Gastroesophageal sphincter (tissue), 4 donors: Measurements from ENCODE around the gene PARM1. TPM values are rescaled to one million over a fixed set of nuclear protein-coding genes. Genes with fewer than 3 reads are reported as not detected.

Experiments used
- ATAC-seq: fragments of 150-250 bp; one replicate; pipeline ENCODE4 v1.9.1; 2016; ENCODE audit warnings: mild to moderate bottlenecking, moderate library complexity
- H3K27ac ChIP-seq, 4 donors: fragments of 200-600 bp; sonication (generic) in 3 of 4; 1 replicate in 3 of 4; 2 replicates in 1 of 4; pipeline ENCODE4 v1.5.1; 2016 to 2019
- H3K27me3 ChIP-seq: fragments of 200-600 bp; sonication (generic); one replicate; pipeline ENCODE4 v1.5.1; 2019
- H3K36me3 ChIP-seq, 2 donors: fragments of 200-600 bp; sonication (generic); one replicate each; pipeline ENCODE4 v1.5.1; 2019; ENCODE audit warnings: control low read depth in 1 of 2
- H3K4me1 ChIP-seq, 3 donors: fragments of 200-600 bp; sonication (generic); 1 replicate in 2 of 3; 2 replicates in 1 of 3; pipeline ENCODE4 v1.5.1; 2016 to 2019; ENCODE audit warnings: control low read depth in 2 of 3
- H3K4me3 ChIP-seq, 2 donors: fragments of 200-600 bp; sonication (generic); one replicate each; pipeline ENCODE4 v1.5.1; 2019; ENCODE audit warnings: mild to moderate bottlenecking in 1 of 2, moderate library complexity in 1 of 2
- H3K9me3 ChIP-seq, 3 donors: fragments of 200-600 bp; sonication (generic); one replicate each; pipeline ENCODE4 v1.5.1; 2017 to 2019; ENCODE audit warnings: control low read depth in 2 of 3
- CTCF ChIP-seq, 4 experiments: fragments of 200-600 bp in 2 of 4; fragments of 450-650 bp in 2 of 4; sonication (generic) in 1 of 4; IDR thresholded peaks; one replicate each; pipeline ENCODE4 v1.5.1; 2017 to 2019; ENCODE audit warnings: antibody characterized with exemption in 4 of 4, mild to moderate bottlenecking in 2 of 4, moderate library complexity in 2 of 4
- EP300 ChIP-seq: sonication (generic); formaldehyde crosslinking; IDR thresholded peaks from one replicate; pipeline ENCODE4 v1.6.1; 2017; ENCODE audit warnings: antibody characterized with exemption, mild to moderate bottlenecking
- POLR2A ChIP-seq, 2 donors: fragments of 450-650 bp; IDR thresholded peaks; one replicate each; pipeline ENCODE4 v1.6.1; 2017; ENCODE audit warnings: antibody characterized with exemption in 2 of 2, mild to moderate bottlenecking in 2 of 2, moderate library complexity in 1 of 2
- POLR2AphosphoS5 ChIP-seq: sonication (generic); formaldehyde crosslinking; IDR thresholded peaks from one replicate; pipeline ENCODE4 v1.6.1; 2017; ENCODE audit warnings: antibody characterized with exemption
- WGBS, 2 donors: methylation state at CpG; one replicate each; pipeline ENCODE4 v1.1.5; 2018; ENCODE audit warnings: low coverage in 1 of 2; 5-methylcytosine and 5-hydroxymethylcytosine counted together
- total RNA-seq, 4 donors: library from RNA; depleted of rRNA; stranded (reverse); fragments of >200 nt; gene quantifications; one replicate each; pipeline ENCODE4 v1.1.0, GENCODE V29; 2016

PARM1 gene
- total RNA-seq, 4 donors from 2014 or later = 17.7 to 24.1 (median 21.4) TPM

DNA sequence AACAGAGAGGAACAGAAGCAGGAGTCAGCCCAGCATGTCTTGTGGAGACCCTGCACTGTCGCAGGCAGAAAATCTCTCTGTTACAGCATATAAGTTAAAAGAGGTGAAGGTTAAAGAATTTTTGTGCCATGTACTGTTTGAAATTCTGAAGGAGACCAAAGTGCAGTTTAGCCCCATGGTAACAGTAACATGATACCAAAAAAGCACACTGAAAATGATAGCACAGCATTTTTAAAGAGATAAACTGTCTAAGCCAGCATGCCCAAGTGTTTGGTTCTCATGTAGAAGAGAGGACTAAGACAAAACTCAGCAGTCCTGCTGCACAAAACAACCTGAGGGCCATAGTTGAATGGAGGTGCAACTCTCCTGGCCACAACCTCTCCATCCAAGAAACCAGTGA is 41.9 kb upstream of the PARM1 start:
- no peaks in the 10 kb centered on the region for H3K27me3 ChIP-seq
- no peaks in the 10 kb centered on the region for H3K9me3 ChIP-seq
- no peak for ATAC-seq
- no peak overlapping the region for H3K27ac ChIP-seq
- H3K4me3 ChIP-seq = no peak overlapping the region
- WGBS, 2 donors = 100% methylated on average over 1 of the region's 1 CpG; no CpG with 5 or more reads in 1 of the 2 donors
- no peak for TF ChIP-seq EP300
- TF ChIP-seq CTCF (IDR thresholded peaks at IDR 0.05) = no peak
- TF ChIP-seq POLR2A (IDR thresholded peaks at IDR 0.05) = no peak
- TF ChIP-seq POLR2AphosphoS5 = no peak
- peaks cover 0 to 12% (median 0%) of the 10 kb centered on the region in 3 donors for H3K4me1 ChIP-seq
- H3K36me3 ChIP-seq = no peaks in the 10 kb centered on the region

DNA sequence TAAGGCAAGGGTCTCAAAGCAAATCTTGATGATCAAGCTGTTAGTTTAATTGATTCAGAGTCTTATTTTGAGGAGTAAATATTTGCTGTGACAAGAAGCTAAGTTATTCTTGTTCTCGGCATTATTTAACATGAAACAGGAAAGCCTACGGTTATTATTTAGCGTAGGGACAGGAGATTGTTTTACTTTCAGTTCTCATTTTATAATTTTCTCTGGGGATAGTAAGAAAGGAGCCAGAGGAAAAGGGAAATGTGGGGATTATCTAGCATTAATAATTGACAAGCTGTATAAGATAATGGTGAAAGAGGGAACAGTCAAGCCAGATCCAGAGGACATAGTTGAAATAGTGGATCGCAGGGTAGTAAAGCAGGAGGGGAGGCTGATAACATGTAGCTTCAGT is 39.7 kb upstream of the PARM1 start:
- Histone ChIP-seq H3K4me3 (peak overlapping the region; percentile 24 to 41), H3K36me3 (no peaks in the 10 kb centered on the region), H3K4me1 (peaks cover 0 to 12% (median 0%) of the 10 kb centered on the region in 3 donors), H3K27ac (no peak overlapping the region), H3K27me3 (no peaks in the 10 kb centered on the region), H3K9me3 (no peaks in the 10 kb centered on the region)
- TF ChIP-seq POLR2A (IDR thresholded peaks at IDR 0.05) = no peak
- TF ChIP-seq CTCF (IDR thresholded peaks at IDR 0.05) = no peak
- TF ChIP-seq POLR2AphosphoS5 = no peak
- no peak for TF ChIP-seq EP300
- ATAC-seq = no peak
- 26 to 32% methylated on average over 4 of the region's 4 CpGs for WGBS, 2 donors

GRCh38 chr4:74896595-74896994 is 36.3 kb upstream of the PARM1 start:
- no peak overlapping the region for H3K4me3 ChIP-seq
- no peaks in the 10 kb centered on the region for H3K36me3 ChIP-seq
- H3K4me1 ChIP-seq = peaks cover 0 to 12% (median 0%) of the 10 kb centered on the region in 3 donors
- WGBS, 2 donors = 70 to 78% methylated on average over 3 of the region's 3 CpGs
- H3K27ac ChIP-seq = no peak overlapping the region
- no peaks in the 10 kb centered on the region for H3K27me3 ChIP-seq
- TF ChIP-seq CTCF (IDR thresholded peaks at IDR 0.05) = no peak
- TF ChIP-seq POLR2A (IDR thresholded peaks at IDR 0.05) = no peak
- TF ChIP-seq POLR2AphosphoS5 = no peak
- TF ChIP-seq EP300 = no peak
- ATAC-seq = no peak
- H3K9me3 ChIP-seq = no peaks in the 10 kb centered on the region

- no peak overlapping the region for H3K27ac ChIP-seq
- H3K4me3 ChIP-seq = no peak overlapping the region
- peaks cover 0 to 12% (median 0%) of the 10 kb centered on the region in 3 donors for H3K4me1 ChIP-seq
- WGBS, 2 donors = 90% methylated on average over 2 of the region's 2 CpGs; no CpG with 5 or more reads in 1 of the 2 donors
- ATAC-seq = no peak
- no peaks in the 10 kb centered on the region for H3K27me3 ChIP-seq
- no peaks in the 10 kb centered on the region for H3K36me3 ChIP-seq
- no peaks in the 10 kb centered on the region for H3K9me3 ChIP-seq
- TF ChIP-seq EP300 (no peak), CTCF (IDR thresholded peaks at IDR 0.05) (no peak), POLR2AphosphoS5 (no peak), POLR2A (IDR thresholded peaks at IDR 0.05) (no peak)
Observed at GRCh38 chr4:74897386-74897785, 35.5 kb upstream of the PARM1 start.

DNA sequence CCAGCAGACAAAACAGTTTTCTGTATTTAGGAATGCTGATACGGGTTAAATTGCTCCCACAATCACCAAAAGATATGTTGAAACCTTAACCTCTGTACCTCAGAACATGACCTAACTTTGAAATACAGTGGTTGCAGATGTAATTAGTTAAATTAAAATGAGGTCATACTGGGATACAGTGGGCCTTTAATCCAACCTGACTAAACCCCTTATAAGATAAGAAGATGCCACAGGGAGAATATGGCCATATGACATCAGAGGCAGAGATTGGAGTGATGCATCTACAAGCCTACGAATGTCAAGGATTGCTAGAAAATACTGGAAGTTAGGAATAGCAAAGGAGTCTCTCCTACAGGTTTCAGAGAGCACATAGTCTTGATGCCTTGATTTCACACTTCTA is 32.1 kb upstream of the PARM1 start:
- no peak for ATAC-seq

More for the DNA sequence above, 32.1 kb upstream of the PARM1 start:
- Histone ChIP-seq H3K9me3 (no peaks in the 10 kb centered on the region), H3K27ac (no peak overlapping the region), H3K27me3 (no peaks in the 10 kb centered on the region), H3K4me3 (no peak overlapping the region), H3K4me1 (no peaks in the 10 kb centered on the region), H3K36me3 (no peaks in the 10 kb centered on the region)
- 68 to 81% methylated on average over 2 of the region's 2 CpGs for WGBS, 2 donors
- TF ChIP-seq EP300 (no peak), CTCF (IDR thresholded peaks at IDR 0.05) (no peak), POLR2AphosphoS5 (no peak), POLR2A (IDR thresholded peaks at IDR 0.05) (no peak)
